NCI-H146 (cell line): ENCODE measurements around the gene LVRN.

Experiments
- DNase-seq: peaks from one replicate; lab custom pipeline; 2025; lab: John Stamatoyannopoulos, UW

LVRN gene

GRCh38 chr5:116025866-116026265 is 63.6 kb downstream of the LVRN start:
- no peak for DNase-seq

GRCh38 chr5:116032094-116032517 is 69.8 kb downstream of the LVRN start, which contains the start of gene ARL14EPL:
ARL14EPL (plus strand) TSS chr5:116032472; CDS start chr5:116051466, 18,994 bp downstream.
- no peak for DNase-seq

GRCh38 chr5:116032991-116033390 is 70.7 kb downstream of the LVRN start:
- DNase-seq: no peak

- DNase-seq: no peak
These were observed 72.8 kb downstream of the LVRN start for GRCh38 chr5:116035123-116035522.

- no peak for DNase-seq
These were observed 75.1 kb downstream of the LVRN start for GRCh38 chr5:116037236-116037822.

- no peak for DNase-seq
These were observed 76.5 kb downstream of the LVRN start for GRCh38 chr5:116038817-116039216.

GRCh38 chr5:116042375-116042774 is 80.1 kb downstream of the LVRN start:
- no peak for DNase-seq

GRCh38 chr5:116044073-116044472 is 81.8 kb downstream of the LVRN start:
- no peak for DNase-seq

GRCh38 chr5:116045821-116046220 is 83.5 kb downstream of the LVRN start:
- DNase-seq: no peak

GRCh38 chr5:116046261-116046660 is 84.0 kb downstream of the LVRN start:
- no peak for DNase-seq

- no peak for DNase-seq
These were observed 84.5 kb downstream of the LVRN start for GRCh38 chr5:116046823-116047222.

- no peak for DNase-seq
These were observed 96.2 kb downstream of the LVRN start for GRCh38 chr5:116058346-116058936.

GRCh38 chr5:116062352-116062751 is 100.1 kb downstream of the LVRN start:
- no peak for DNase-seq

GRCh38 chr5:116063950-116064349 is 101.7 kb downstream of the LVRN start:
- no peak for DNase-seq

GRCh38 chr5:116068028-116068632 is 105.9 kb downstream of the LVRN start:
- peak; percentile 26 for DNase-seq

- DNase-seq: no peak
These were observed 108.9 kb downstream of the LVRN start for GRCh38 chr5:116071211-116071610.

- DNase-seq: no peak
These were observed 113.0 kb downstream of the LVRN start for GRCh38 chr5:116075191-116075831.

GRCh38 chr5:116076496-116076895 is 114.2 kb downstream of the LVRN start:
- no peak for DNase-seq
